ENCODE results near the gene SC5D.

SC5D gene

GRCh38 chr11:121318848-121319834 is 26.6 kb downstream of the SC5D start (continued):
- TF ChIP-seq ZNF114 (tag by site-specific recombination; IDR thresholded peaks at IDR 0.05) (no peak), ZNF549 (tag by site-specific recombination; IDR thresholded peaks at IDR 0.05) (no peak), ZNF426 (tag by site-specific recombination; IDR thresholded peaks at IDR 0.05) (no peak), ZNF664 (tag by site-specific recombination; IDR thresholded peaks at IDR 0.05) (no peak), KLF7 (tag by site-specific recombination; IDR thresholded peaks at IDR 0.05; ENCODE audit: borderline replicate concordance) (no peak), FEZF1 (tag by site-specific recombination; IDR thresholded peaks at IDR 0.05) (peak; percentile 50; the same call in 1 of the 2 replicates), ZNF654 (tag by site-specific recombination; IDR thresholded peaks at IDR 0.05; ENCODE audit: low read depth) (peak; percentile 81), PRDM2 (tag by site-specific recombination; IDR thresholded peaks at IDR 0.05; ENCODE audit: borderline replicate concordance) (no peak), ZNF174 (tag by site-specific recombination; IDR thresholded peaks at IDR 0.05) (no peak), GFI1B (tag by site-specific recombination; IDR thresholded peaks at IDR 0.05) (no peak), SCRT2 (tag by site-specific recombination; IDR thresholded peaks at IDR 0.05) (no peak), ZNF561 (tag by site-specific recombination; IDR thresholded peaks at IDR 0.05; ENCODE audit: borderline replicate concordance) (no peak)
- TF ChIP-seq, protein P1, sequence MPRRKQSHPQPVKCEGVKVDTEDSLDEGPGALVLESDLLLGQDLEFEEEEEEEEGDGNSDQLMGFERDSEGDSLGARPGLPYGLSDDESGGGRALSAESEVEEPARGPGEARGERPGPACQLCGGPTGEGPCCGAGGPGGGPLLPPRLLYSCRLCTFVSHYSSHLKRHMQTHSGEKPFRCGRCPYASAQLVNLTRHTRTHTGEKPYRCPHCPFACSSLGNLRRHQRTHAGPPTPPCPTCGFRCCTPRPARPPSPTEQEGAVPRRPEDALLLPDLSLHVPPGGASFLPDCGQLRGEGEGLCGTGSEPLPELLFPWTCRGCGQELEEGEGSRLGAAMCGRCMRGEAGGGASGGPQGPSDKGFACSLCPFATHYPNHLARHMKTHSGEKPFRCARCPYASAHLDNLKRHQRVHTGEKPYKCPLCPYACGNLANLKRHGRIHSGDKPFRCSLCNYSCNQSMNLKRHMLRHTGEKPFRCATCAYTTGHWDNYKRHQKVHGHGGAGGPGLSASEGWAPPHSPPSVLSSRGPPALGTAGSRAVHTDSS (tag by site-specific recombination; IDR thresholded peaks at IDR 0.05): no peak

DNA sequence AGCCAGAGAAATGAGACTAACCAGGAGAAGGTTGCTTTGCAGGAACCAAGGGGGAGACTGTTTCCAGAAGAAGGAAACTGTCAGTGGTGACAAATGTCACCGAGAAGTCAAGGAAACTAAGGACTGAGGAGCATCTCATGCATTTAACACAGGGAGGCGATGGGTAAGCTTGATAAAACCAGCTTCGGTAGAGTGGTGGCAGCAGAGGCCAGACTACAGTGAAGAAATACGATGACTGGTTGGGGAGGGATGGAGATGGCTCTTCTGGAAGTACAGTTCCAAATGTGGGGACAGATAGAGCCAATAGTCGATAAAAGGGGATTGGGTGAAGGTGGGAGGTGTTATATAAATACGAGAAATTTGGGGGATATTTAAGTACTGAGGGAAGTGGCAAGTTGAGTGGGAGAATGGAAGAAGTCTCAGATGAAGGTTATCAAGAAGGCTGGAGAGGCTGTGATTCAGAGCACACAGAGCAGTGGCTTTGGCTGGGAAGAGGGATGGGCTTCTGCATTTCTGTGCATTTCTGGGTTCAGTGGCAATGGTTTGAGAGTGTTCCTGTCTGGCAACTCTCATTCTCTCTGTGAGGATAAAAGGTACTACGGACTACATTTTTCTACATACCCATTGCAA is 29.2 kb downstream of the SC5D start:
- Histone ChIP-seq H3K27ac (ENCODE audit: extremely low read depth, low read depth, low read length) (no peak overlapping the region), H3K4me1 (ENCODE audit: control insufficient read depth, insufficient read depth, low read length) (no peaks in the 10 kb centered on the region), H3K4me3 (ENCODE audit: low read depth, low read length) (no peak overlapping the region), H3K36me3 (ENCODE audit: control insufficient read depth in 2 of 2, insufficient read depth in 1 of 2, low read length in 2 of 2) (no peaks in the 10 kb centered on the region), H3K9me3 (ENCODE audit: control insufficient read depth, insufficient read depth, low read depth, low read length) (no peaks in the 10 kb centered on the region)
- ChIA-PET CTCF (interaction anchor here (0.6 to 1.0 kb wide), 3 partner anchors 49 to 281 kb away, joined by 3 to 4 read pairs (median 3); no protein-coding TSS in a partner anchor), POLR2A (no interaction called here)
- peak; percentile 52; the same call in 1 of the 2 replicates for TF ChIP-seq CTCF (tag by site-specific recombination; IDR thresholded peaks at IDR 0.05)
- no peak for TF ChIP-seq KLF9 (tag by site-specific recombination; IDR thresholded peaks at IDR 0.05; ENCODE audit: low read depth)
- peak; percentile 60 for TF ChIP-seq ZNF654 (tag by site-specific recombination; IDR thresholded peaks at IDR 0.05; ENCODE audit: low read depth)
